HCT116 (cell line): Measurements from ENCODE around the gene VAPA. TPM values are rescaled to one million over a fixed set of nuclear protein-coding genes. Genes with fewer than 3 reads are reported as not detected.

Source experiments
- ATAC-seq: fragments of 200-7000 bp; cut with Tn5 transposase; 2 replicates; pipeline ENCODE4 v1.9.1; 2020; ENCODE audit warnings: mild to moderate bottlenecking, moderate library complexity
- BruUV-seq: library from RNA; stranded (reverse); fragments of 400-500 nt; replicated peaks from 2 replicates; lab custom pipeline; 2021; lab: Mats Ljungman, UMichigan
- CTCF ChIA-PET: fragments of 300-600 bp; sonication (Branson Sonifier 250); formaldehyde crosslinking; loops from one replicate; lab custom pipeline; 2021; ENCODE audit warnings: antibody characterized with exemption; lab: Charles Lee
- POLR2A ChIA-PET: fragments of 300-600, 350-600 bp; sonication (Branson Sonifier 250); formaldehyde crosslinking; loops from one replicate; lab custom pipeline; 2021; ENCODE audit warnings: antibody characterized with exemption; lab: Charles Lee
- RAD21 ChIA-PET, 2 experiments: fragments of 300-600 bp; sonication (Branson Sonifier 250); formaldehyde crosslinking; loops; one replicate each; lab custom pipeline; 2023; ENCODE audit warnings: low total read pairs in 2 of 2; ENCODE audit not compliant: uncharacterized antibody in 2 of 2, unreplicated experiment in 2 of 2, low non-redundant PET in 1 of 2; lab: Charles Lee
- DNase-seq: peaks from one replicate; pipeline ENCODE4 v3.0.0-alpha.2; 2010; ENCODE audit warnings: low read depth, low spot score
- H2AFZ ChIP-seq: fragments of 200-600 bp; shearing (Covaris generic), sonication (generic); 2 replicates; pipeline ENCODE4 v1.6.1; 2017; ENCODE audit warnings: low read depth, mixed run types, mixed read lengths, antibody characterized with exemption, low read length; ENCODE audit not compliant: poor library complexity, severe bottlenecking
- H3K27ac ChIP-seq: 2 replicates; pipeline ENCODE4 v1.5.1; 2012; ENCODE audit warnings: low read depth, low read length
- H3K27me3 ChIP-seq: fragments of 200-600 bp; sonication (generic); 2 replicates; pipeline ENCODE4 v1.6.1; 2016; ENCODE audit warnings: mixed run types, low read length, mixed read lengths; ENCODE audit not compliant: insufficient read depth
- H3K36me3 ChIP-seq, 2 experiments: fragments of 200-500 bp in 1 of 2; fragments of 200-600 bp in 1 of 2; sonication (Bioruptor generic) in 1 of 2; sonication (generic) in 1 of 2; 2 replicates each; pipeline versions ENCODE4 v1.5.1 to v1.6.1; 2014 to 2016; ENCODE audit warnings: low read length in 2 of 2, inconsistent platforms in 1 of 2, mixed read lengths in 1 of 2, mixed run types in 1 of 2; ENCODE audit not compliant: insufficient read depth in 2 of 2, control insufficient read depth in 1 of 2
- H3K4me1 ChIP-seq, 2 experiments: fragments of 200-600 bp in 1 of 2; sonication (generic) in 1 of 2; 2 replicates each; pipeline versions ENCODE4 v1.5.1 to v1.6.1; 2012 to 2017; ENCODE audit warnings: low read length in 2 of 2, inconsistent platforms in 1 of 2, mild to moderate bottlenecking in 1 of 2, mixed read lengths in 1 of 2, mixed run types in 1 of 2, moderate library complexity in 1 of 2; ENCODE audit not compliant: insufficient read depth in 2 of 2, control insufficient read depth in 1 of 2
- H3K4me2 ChIP-seq: fragments of 200-600 bp; sonication (generic); 2 replicates; pipeline ENCODE4 v1.6.1; 2017; ENCODE audit warnings: mixed run types, low read length, mixed read lengths
- H3K4me3 ChIP-seq, 2 experiments: fragments of 200-600 bp in 1 of 2; sonication (generic) in 1 of 2; replicated peaks in 1 of 2; 2 replicates each; pipeline ENCODE4 v1.5.1; 2011 to 2016; ENCODE audit warnings: low read length in 2 of 2, control low read depth in 1 of 2, low read depth in 1 of 2, mild to moderate bottlenecking in 1 of 2, mixed read lengths in 1 of 2, mixed run types in 1 of 2
- H3K79me2 ChIP-seq: fragments of 200-600 bp; sonication (generic); 2 replicates; pipeline ENCODE4 v1.6.1; 2017; ENCODE audit warnings: mild to moderate bottlenecking, mixed run types, low read length, moderate library complexity, mixed read lengths; ENCODE audit not compliant: insufficient read depth
- H3K9ac ChIP-seq: fragments of 200-600 bp; sonication (generic); 2 replicates; pipeline ENCODE4 v1.6.1; 2016; ENCODE audit warnings: low read length, mixed read lengths
- H3K9me2 ChIP-seq: fragments of 200-600 bp; sonication (generic), shearing (Covaris generic); 2 replicates; pipeline ENCODE4 v1.6.1; 2017; ENCODE audit warnings: mixed run types, mild to moderate bottlenecking, moderate library complexity; ENCODE audit not compliant: insufficient read depth
- H3K9me3 ChIP-seq, 2 experiments: fragments of 200-500 bp in 1 of 2; fragments of 200-600 bp in 1 of 2; sonication (Bioruptor generic) in 1 of 2; sonication (generic) in 1 of 2; 2 replicates each; pipeline ENCODE4 v1.6.1; 2014 to 2017; ENCODE audit warnings: low read length in 2 of 2, mixed read lengths in 2 of 2, inconsistent platforms in 1 of 2, low read depth in 1 of 2, mild to moderate bottlenecking in 1 of 2, mixed run types in 1 of 2, moderate library complexity in 1 of 2; ENCODE audit not compliant: control insufficient read depth in 1 of 2, insufficient read depth in 1 of 2
- H4K20me1 ChIP-seq: fragments of 200-600 bp; sonication (generic), shearing (Covaris generic); 2 replicates; pipeline ENCODE4 v1.6.1; 2017; ENCODE audit warnings: mixed run types, mild to moderate bottlenecking, moderate library complexity; ENCODE audit not compliant: insufficient read depth
- EGR1 ChIP-seq: IDR thresholded peaks from 2 replicates; pipeline ENCODE4 v1.6.1; 2012; ENCODE audit warnings: low read depth
- EZH2 ChIP-seq: fragments of 200-600 bp; sonication (generic); IDR thresholded peaks from 2 replicates; pipeline ENCODE4 v1.6.1; 2017; ENCODE audit warnings: antibody characterized with exemption, mixed run types
- FOSL1 ChIP-seq: IDR thresholded peaks from 2 replicates; pipeline ENCODE4 v1.6.1; 2012; ENCODE audit warnings: low read depth
- JUND ChIP-seq: IDR thresholded peaks from 2 replicates; pipeline ENCODE4 v1.6.1; 2012
- RAD21 ChIP-seq: IDR thresholded peaks from 2 replicates; pipeline ENCODE4 v1.6.1; 2012; ENCODE audit warnings: low read depth, mild to moderate bottlenecking
- YY1 ChIP-seq: IDR thresholded peaks from 2 replicates; pipeline ENCODE4 v1.6.1; 2011; ENCODE audit warnings: low read length, low read depth, moderate library complexity, mild to moderate bottlenecking; ENCODE audit not compliant: insufficient replicate concordance; ENCODE audit errors: extremely low read depth
- ZFX ChIP-seq: fragments of 450-650 bp; IDR thresholded peaks from 2 replicates; pipeline ENCODE4 v1.6.1; 2017
- intact Hi-C: fragments of 100-400 bp; cut with micrococcal nuclease; formaldehyde crosslinking; loops from 2 replicates; pipeline ENCODE4 v1.10.0; 2022
- total RNA-seq: library from RNA; stranded (reverse); gene quantifications from one replicate; pipeline ENCODE4 v1.2.1, GENCODE V29; 2021; ENCODE audit not compliant: unreplicated experiment

The VAPA gene
- total RNA-seq, 1 experiment from 2014 or later, result 295 TPM

DNA sequence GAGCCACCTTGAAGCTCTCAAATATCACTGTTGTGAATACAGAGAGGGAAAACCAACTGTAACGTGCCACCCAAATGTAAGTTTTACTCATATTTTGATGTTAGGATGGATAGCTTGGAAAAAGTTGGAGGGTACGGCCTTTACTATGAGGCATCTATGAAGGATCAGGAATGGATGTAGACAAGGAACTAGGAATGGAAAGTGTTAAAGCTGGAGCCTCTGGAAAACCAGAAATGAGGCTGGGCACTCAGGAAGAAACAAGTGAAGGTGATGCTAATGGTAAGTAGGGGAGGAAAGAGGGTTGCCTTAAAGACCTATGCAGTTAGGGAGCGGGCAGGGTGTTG is 27.8 kb upstream of the VAPA start:
- no peak overlapping the region for H2AFZ ChIP-seq
- ChIA-PET RAD21 (no interaction called here), CTCF (no interaction called here), POLR2A (interaction anchor here (1.2 kb wide), 1 partner anchor 8 kb away, joined by 3 read pairs; no protein-coding TSS in a partner anchor)
- H3K36me3 ChIP-seq, result no peaks in the 10 kb centered on the region
- H4K20me1 ChIP-seq, result no peaks in the 10 kb centered on the region
- no peak for TF ChIP-seq YY1
- TF ChIP-seq FOSL1, result no peak
- TF ChIP-seq RAD21, result no peak
- no peaks in the 10 kb centered on the region for H3K79me2 ChIP-seq
- intact Hi-C loops, result no loop called here
- ATAC-seq, result no peak
- no peak for DNase-seq
- H3K27me3 ChIP-seq, result no peaks in the 10 kb centered on the region
- H3K4me2 ChIP-seq, result no peak overlapping the region
- no peak overlapping the region for H3K9ac ChIP-seq
- peaks cover 1 to 12% of the 10 kb centered on the region in 2 experiments; a peak in 3 of 4 replicates for H3K4me1 ChIP-seq
- no peak overlapping the region for H3K27ac ChIP-seq
- no peaks in the 10 kb centered on the region for H3K9me3 ChIP-seq
- no peaks in the 10 kb centered on the region for H3K9me2 ChIP-seq
- H3K4me3 ChIP-seq, result no peak overlapping the region
- BruUV-seq, result no TSS peak

DNA sequence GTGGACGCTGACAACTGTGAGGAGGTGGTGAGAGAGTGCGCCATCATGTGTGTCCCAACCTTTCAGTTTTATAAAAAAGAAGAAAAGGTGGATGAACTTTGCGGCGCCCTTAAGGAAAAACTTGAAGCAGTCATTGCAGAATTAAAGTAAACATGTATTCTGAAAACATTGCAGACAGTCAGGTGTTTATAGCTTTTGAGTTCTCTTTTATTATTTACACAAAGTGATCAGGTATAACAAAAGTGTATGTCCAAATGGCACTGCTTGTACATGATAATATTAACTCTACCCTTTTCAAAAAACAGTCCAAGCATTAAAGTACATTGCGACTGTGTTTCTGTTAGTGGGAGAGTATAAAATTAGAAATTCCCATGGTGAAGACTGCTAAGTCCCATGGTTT is 25.8 kb upstream of the VAPA start:
- BruUV-seq, result no TSS peak
- TF ChIP-seq YY1 (no peak), FOSL1 (no peak), EGR1 (no peak), JUND (no peak), ZFX (no peak), EZH2 (no peak)
- POLR2A ChIA-PET, result no interaction called here

More for the DNA sequence above, 25.8 kb upstream of the VAPA start:
- Histone ChIP-seq H3K4me3 (no peak overlapping the region), H2AFZ (no peak overlapping the region), H3K9me3 (no peaks in the 10 kb centered on the region), H3K4me1 (peaks cover 13 to 27% of the 10 kb centered on the region in 2 experiments), H4K20me1 (no peaks in the 10 kb centered on the region), H3K36me3 (no peaks in the 10 kb centered on the region), H3K9ac (no peak overlapping the region), H3K79me2 (no peaks in the 10 kb centered on the region), H3K27ac (no peak overlapping the region), H3K4me2 (no peak overlapping the region), H3K9me2 (no peaks in the 10 kb centered on the region), H3K27me3 (no peaks in the 10 kb centered on the region)
- intact Hi-C loops, result no loop called here
- DNase-seq (no peak), ATAC-seq (no peak)
- ChIA-PET RAD21 (no interaction called here), CTCF (no interaction called here)
